AG09309 (cell line): ENCODE results near the gene ACSF2.

ENCODE experiments used
- DNase-seq: peaks from one replicate; pipeline ENCODE4 v3.0.0-alpha.2; 2010; ENCODE audit warnings: low read depth
- H3K4me3 ChIP-seq: 2 replicates; pipeline ENCODE4 v1.5.1; 2011; ENCODE audit warnings: mild to moderate bottlenecking, low read depth, low read length, moderate library complexity; ENCODE audit not compliant: control insufficient read depth
- TF ChIP-seq, protein P1 (sequence below): IDR thresholded peaks from 2 replicates; pipeline ENCODE4 v1.5.1; 2011; ENCODE audit warnings: mild to moderate bottlenecking, low read depth, low read length, inconsistent platforms; ENCODE audit not compliant: insufficient read depth, control insufficient read depth; ENCODE audit errors: missing control alignments

ACSF2 gene

DNA sequence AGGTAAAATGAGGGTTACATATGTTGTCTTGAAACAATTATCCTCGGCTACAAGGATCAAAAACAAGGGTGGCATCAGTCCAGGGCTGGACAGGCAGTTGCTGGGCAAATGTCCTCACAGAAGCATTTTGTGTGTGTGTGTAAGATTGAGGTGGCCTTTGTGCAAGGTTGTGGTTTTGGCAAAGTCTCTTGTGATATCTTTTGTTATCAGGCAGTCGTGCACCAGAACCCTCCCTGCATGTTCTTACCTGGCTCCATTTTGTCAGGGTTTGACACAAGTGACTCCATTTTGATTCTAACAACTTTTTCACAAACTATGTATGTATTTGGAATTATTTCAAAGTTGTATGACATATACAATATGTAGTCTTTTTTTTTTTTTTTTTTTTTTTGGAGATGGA is 22.6 kb downstream of the ACSF2 start:
- no peak overlapping the region for H3K4me3 ChIP-seq
- TF ChIP-seq, protein P1, sequence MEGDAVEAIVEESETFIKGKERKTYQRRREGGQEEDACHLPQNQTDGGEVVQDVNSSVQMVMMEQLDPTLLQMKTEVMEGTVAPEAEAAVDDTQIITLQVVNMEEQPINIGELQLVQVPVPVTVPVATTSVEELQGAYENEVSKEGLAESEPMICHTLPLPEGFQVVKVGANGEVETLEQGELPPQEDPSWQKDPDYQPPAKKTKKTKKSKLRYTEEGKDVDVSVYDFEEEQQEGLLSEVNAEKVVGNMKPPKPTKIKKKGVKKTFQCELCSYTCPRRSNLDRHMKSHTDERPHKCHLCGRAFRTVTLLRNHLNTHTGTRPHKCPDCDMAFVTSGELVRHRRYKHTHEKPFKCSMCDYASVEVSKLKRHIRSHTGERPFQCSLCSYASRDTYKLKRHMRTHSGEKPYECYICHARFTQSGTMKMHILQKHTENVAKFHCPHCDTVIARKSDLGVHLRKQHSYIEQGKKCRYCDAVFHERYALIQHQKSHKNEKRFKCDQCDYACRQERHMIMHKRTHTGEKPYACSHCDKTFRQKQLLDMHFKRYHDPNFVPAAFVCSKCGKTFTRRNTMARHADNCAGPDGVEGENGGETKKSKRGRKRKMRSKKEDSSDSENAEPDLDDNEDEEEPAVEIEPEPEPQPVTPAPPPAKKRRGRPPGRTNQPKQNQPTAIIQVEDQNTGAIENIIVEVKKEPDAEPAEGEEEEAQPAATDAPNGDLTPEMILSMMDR: no peak
- no peak for DNase-seq

DNA sequence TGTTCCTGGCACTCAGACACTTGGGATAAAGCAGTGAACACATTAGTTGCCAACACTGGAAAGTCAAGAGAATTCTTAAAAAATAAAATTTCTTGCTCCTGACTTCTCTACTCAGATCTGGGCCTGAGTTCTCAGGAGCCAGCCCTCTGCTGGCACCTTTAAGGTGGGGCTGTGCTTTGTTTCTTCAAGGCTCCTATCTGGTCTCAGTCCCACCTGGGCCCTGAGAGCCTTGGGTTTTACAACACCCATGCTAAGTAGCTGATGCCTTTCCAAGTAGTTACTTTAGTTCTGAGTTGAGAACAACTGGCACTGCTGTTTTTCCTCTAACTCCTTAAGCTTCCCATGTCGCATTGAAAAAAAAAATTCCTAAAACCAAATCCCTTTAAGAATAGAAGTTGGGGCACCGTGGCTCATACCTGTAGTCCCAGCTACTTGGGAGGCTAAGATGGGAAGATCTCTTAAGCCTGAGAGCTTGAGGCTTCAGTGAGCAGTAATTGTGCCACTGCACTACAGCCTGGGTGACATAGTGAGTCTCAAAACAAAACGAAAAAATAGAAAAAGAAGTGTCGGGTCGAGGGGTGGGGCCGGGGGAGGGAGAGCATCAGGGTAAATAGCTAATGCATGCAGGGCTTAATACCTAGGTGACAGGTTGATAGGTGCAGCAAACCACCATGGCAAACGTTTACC is 26.1 kb downstream of the ACSF2 start:
- TF ChIP-seq, protein P1: no peak
- DNase-seq: no peak
- no peak overlapping the region for H3K4me3 ChIP-seq

DNA sequence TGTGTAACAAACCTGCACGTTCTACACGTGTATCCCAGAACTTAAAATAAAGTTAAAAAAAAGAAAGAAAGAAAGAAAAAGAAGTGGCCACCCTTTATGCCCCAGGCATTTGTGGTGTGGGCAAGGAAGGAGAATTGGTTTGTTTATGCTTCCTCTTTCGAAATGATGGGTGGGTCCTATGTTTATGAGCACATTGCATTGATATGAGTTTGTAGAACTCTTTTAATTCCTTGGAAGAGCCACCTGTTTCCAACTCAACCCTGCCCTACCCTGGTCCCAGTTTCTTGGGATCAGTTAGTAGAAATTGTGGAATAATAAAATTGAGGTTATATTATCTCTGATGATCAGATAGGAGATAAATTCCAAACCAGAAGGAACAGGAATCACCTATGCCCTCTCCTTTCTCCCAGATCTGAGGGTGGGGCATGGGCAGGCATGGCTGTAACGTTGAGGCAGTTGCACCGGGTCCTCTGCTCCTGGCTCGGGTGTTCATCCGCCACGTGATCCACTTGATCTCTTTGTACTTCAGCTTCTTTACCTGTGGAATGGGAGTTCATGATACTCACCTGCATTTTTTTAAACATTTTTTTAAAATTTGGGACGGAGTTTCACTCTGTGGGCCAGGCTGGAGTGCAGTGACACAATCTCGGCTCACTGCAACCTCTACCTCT is 26.7 kb downstream of the ACSF2 start:
- DNase-seq: peak; percentile 21

DNA sequence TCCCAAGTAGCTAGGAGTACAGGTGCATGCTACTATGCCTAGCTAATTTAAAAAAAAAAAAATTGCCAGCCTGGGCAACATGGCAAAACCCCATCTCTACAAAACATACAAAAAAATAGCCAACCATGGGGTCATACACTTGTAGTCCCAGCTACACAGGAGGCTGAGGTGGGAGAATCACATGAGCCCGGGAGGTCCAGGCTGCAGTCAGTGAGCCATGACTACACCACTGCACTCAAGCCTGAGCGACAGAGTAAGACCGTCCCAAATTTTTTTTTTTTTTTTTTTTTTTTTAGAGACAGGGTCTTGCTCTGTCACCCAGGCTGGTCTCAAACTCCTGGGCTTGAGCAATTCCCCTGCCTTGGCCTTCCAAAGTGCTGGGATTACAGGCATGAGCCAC is 27.9 kb downstream of the ACSF2 start:
- TF ChIP-seq, protein P1: no peak
- no peak overlapping the region for H3K4me3 ChIP-seq
- DNase-seq: no peak

More for the DNA sequence above, 26.7 kb downstream of the ACSF2 start:
- H3K4me3 ChIP-seq: no peak overlapping the region
- TF ChIP-seq, protein P1: no peak

DNA sequence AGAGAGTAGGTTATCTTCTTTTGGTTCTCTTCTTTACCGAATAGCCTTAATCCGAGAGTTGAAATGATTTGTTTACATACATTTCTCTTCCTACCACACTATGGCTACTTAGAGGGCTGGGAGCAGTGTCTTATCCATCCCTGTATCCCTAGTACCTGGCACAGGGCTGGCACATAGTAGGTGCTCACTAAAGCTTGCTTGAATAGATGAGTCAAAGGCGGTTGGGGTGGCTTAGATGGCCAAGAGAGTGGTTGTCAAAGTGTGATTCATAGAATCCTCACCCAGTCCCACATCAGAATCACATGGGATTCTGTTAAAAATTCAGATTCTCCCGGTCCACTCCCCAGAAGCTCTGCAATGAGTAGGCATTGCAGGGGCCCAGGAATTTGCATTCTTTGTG is 31.6 kb downstream of the ACSF2 start:
- DNase-seq: no peak
- TF ChIP-seq, protein P1: no peak
- H3K4me3 ChIP-seq: no peak overlapping the region

DNA sequence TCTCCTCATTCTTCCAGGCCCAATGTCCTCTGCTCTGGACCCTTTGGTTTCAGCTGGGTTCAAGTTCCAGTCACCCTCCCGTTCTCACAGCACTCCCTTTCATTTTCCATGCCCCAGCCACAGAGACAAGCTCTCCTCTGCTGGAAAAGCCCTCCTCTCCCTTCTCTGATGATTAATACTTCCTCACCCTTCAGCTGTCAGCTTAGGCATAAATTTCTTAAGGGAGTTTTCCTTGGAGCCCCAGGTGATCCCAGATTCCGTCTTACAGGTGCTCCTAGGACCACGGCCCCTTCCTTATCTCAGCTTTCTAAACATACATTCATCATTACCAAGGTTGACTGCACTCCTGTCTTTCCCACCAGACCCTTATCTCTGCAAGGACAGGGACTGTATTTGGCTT is 32.3 kb downstream of the ACSF2 start:
- no peak overlapping the region for H3K4me3 ChIP-seq
- TF ChIP-seq, protein P1: no peak
- no peak for DNase-seq
